IPS-15b (cell line): Measurements from ENCODE around the gene ATPAF1.
"Not testable (repeated sequence)": the region's sequence is repeated elsewhere in the genome, so short reads cannot be mapped to it uniquely, and the experiment has no call there.

ENCODE experiments used
- H3K27me3 ChIP-seq: one replicate; pipeline ENCODE4 v1.6.1; 2013; ENCODE audit warnings: low read length; ENCODE audit not compliant: control insufficient read depth, insufficient read depth
- H3K36me3 ChIP-seq: one replicate; pipeline ENCODE4 v1.6.1; 2013; ENCODE audit warnings: low read length; ENCODE audit not compliant: control insufficient read depth, insufficient read depth
- H3K4me1 ChIP-seq: one replicate; pipeline ENCODE4 v1.6.1; 2013; ENCODE audit warnings: mild to moderate bottlenecking, low read length; ENCODE audit not compliant: control insufficient read depth, insufficient read depth
- H3K4me3 ChIP-seq: one replicate; pipeline ENCODE4 v1.5.1; 2013; ENCODE audit warnings: low read depth, low read length
- H3K9ac ChIP-seq: one replicate; pipeline ENCODE4 v1.6.1; 2013; ENCODE audit warnings: low read depth, mild to moderate bottlenecking, low read length
- H3K9me3 ChIP-seq: one replicate; pipeline ENCODE4 v1.6.1; 2013; ENCODE audit warnings: mild to moderate bottlenecking, low read length; ENCODE audit not compliant: control insufficient read depth, insufficient read depth

The ATPAF1 gene

DNA sequence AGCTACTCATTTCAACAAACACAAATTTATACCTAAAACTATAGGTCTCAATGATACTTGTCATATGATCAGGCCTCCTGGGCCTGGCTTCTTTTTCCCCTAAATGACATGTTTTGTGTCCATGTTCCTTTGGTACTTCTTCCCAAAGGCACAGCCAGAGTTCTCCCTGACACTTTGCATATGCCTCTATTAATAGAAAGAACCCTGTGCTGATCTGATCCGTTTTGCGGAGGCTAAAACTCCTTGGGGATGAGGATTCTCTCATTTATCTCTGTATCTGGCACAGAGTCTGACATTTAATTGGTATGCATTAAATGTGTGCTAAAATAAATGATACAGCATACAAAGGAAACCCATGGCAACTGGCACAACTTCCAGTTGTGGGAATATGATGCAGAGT lies 11.5 kb downstream of the ATPAF1 start:
- Histone ChIP-seq H3K9ac (no peak overlapping the region), H3K36me3 (peaks cover 5% of the 10 kb centered on the region), H3K4me3 (no peak overlapping the region), H3K27me3 (no peaks in the 10 kb centered on the region), H3K9me3 (no peaks in the 10 kb centered on the region), H3K4me1 (no peaks in the 10 kb centered on the region)

DNA sequence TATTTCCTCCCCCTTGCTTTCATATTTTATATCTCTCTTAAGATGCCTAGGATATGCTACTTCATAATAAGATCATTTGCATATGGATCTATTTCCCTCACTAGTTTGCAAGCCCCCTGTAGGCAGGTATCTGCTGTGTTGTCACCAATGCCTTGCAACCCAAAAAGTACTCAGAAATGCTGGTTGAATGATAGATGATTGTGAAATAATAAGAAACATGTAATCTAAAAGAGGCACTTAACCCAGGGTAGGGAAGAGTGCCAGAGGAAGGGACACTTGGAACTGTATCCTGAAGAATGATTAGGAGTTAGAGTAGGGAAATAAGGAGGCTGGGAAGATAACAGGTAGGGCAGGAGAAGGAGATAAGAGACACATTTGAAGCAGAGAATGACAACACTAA lies 12.3 kb downstream of the ATPAF1 start:
- H3K4me3 ChIP-seq: no peak overlapping the region
- H3K9me3 ChIP-seq: no peaks in the 10 kb centered on the region
- no peaks in the 10 kb centered on the region for H3K27me3 ChIP-seq
- H3K4me1 ChIP-seq: no peaks in the 10 kb centered on the region
- no peak overlapping the region for H3K9ac ChIP-seq
- H3K36me3 ChIP-seq: peaks cover 5% of the 10 kb centered on the region

DNA sequence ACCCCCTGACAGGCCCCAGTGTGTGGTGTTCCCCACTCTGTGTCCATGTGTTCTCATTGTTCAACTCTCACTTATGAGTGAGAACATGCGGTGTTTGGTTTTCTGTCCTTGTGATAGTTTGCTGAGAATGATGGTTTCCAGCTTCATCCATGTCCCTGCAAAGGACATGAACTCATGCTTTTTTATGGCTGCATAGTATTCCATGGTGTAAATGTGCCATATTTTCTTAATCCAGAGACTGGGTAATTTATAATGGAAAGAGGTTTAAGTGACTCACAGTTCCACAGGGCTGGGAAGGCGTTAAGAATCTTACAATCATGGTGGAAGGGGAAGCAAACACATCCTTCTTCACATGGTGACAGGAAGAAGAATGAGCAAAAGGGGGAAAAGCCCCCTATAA lies 13.5 kb downstream of the ATPAF1 start:
- H3K9ac ChIP-seq, H3K4me3 ChIP-seq, H3K4me1 ChIP-seq, H3K36me3 ChIP-seq, H3K9me3 ChIP-seq, H3K27me3 ChIP-seq: not testable (repeated sequence)

GRCh38 chr1:46654012-46654411 lies 14.2 kb downstream of the ATPAF1 start:
- H3K27me3 ChIP-seq: no peaks in the 10 kb centered on the region
- no peaks in the 10 kb centered on the region for H3K4me1 ChIP-seq
- peaks cover 5% of the 10 kb centered on the region for H3K36me3 ChIP-seq
- no peak overlapping the region for H3K9ac ChIP-seq
- no peak overlapping the region for H3K4me3 ChIP-seq
- H3K9me3 ChIP-seq: no peaks in the 10 kb centered on the region

- H3K4me1 ChIP-seq: no peaks in the 10 kb centered on the region
- H3K4me3 ChIP-seq: no peak overlapping the region
- H3K9me3 ChIP-seq: no peaks in the 10 kb centered on the region
- no peaks in the 10 kb centered on the region for H3K27me3 ChIP-seq
- H3K9ac ChIP-seq: no peak overlapping the region
- H3K36me3 ChIP-seq: peaks cover 5% of the 10 kb centered on the region
Observed at GRCh38 chr1:46653405-46653958, 14.7 kb downstream of the ATPAF1 start.

- Histone ChIP-seq H3K4me3 (no peak overlapping the region), H3K9ac (no peak overlapping the region), H3K36me3 (peaks cover 5% of the 10 kb centered on the region)
Observed at GRCh38 chr1:46652321-46653100, 15.7 kb downstream of the ATPAF1 start.

DNA sequence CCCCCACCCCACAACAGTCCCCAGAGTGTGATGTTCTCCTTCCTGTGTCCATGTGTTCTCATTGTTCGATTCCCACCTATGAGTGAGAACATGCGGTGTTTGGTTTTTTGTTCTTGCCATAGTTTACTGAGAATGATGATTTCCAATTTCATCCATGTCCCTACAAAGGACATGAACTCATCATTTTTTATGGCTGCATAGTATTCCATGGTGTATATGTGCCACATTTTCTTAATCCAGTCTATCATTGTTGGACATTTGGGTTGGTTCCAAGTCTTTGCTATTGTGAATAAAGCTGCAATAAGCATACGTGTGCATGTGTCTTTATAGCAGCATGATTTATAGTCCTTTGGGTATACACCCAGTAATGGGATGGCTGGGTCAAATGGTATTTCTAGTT lies 17.0 kb downstream of the ATPAF1 start:
- not testable (repeated sequence) for H3K27me3 ChIP-seq, H3K4me1 ChIP-seq, H3K9ac ChIP-seq, H3K4me3 ChIP-seq, H3K36me3 ChIP-seq, H3K9me3 ChIP-seq

More at GRCh38 chr1:46652321-46653100, 15.7 kb downstream of the ATPAF1 start:
- Histone ChIP-seq H3K9me3 (no peaks in the 10 kb centered on the region), H3K4me1 (no peaks in the 10 kb centered on the region), H3K27me3 (no peaks in the 10 kb centered on the region)

GRCh38 chr1:46650491-46650890 lies 17.7 kb downstream of the ATPAF1 start:
- H3K4me3 ChIP-seq: no peak overlapping the region

GRCh38 chr1:46649764-46650163 lies 18.4 kb downstream of the ATPAF1 start:
- Histone ChIP-seq H3K9ac (no peak overlapping the region), H3K4me1 (no peaks in the 10 kb centered on the region), H3K36me3 (no peaks in the 10 kb centered on the region), H3K9me3 (no peaks in the 10 kb centered on the region), H3K27me3 (no peaks in the 10 kb centered on the region), H3K4me3 (no peak overlapping the region)

More at GRCh38 chr1:46650491-46650890, 17.7 kb downstream of the ATPAF1 start:
- Histone ChIP-seq H3K9ac (no peak overlapping the region), H3K27me3 (no peaks in the 10 kb centered on the region), H3K36me3 (no peaks in the 10 kb centered on the region), H3K9me3 (no peaks in the 10 kb centered on the region), H3K4me1 (no peaks in the 10 kb centered on the region)

- no peak overlapping the region for H3K9ac ChIP-seq
- H3K27me3 ChIP-seq: no peaks in the 10 kb centered on the region
- H3K4me3 ChIP-seq: no peak overlapping the region
- no peaks in the 10 kb centered on the region for H3K4me1 ChIP-seq
- H3K9me3 ChIP-seq: no peaks in the 10 kb centered on the region
- H3K36me3 ChIP-seq: peaks cover 5% of the 10 kb centered on the region
Observed at GRCh38 chr1:46647611-46648010, 20.6 kb downstream of the ATPAF1 start.

- H3K4me3 ChIP-seq: no peak overlapping the region
- peaks cover 5% of the 10 kb centered on the region for H3K36me3 ChIP-seq
Observed at GRCh38 chr1:46646844-46647243, 21.3 kb downstream of the ATPAF1 start.

DNA sequence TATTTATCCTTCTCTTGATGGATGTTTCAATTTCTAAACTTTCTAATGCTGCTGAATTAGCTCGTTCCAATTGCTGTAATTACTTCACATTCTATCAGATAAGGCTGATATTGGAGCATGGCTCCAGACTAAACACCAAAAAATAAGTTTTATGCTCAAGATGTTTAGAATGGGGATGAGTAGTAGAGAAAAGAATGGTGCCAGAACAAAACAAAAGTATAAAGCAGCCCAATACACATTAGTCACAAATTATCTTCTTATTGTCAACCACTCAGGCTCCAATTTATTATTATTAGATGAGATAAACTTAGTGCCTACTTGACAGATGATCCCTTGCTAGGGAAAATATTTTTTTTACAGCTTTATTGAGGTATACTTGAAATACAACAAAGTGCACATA lies 21.8 kb downstream of the ATPAF1 start:
- peaks cover 5% of the 10 kb centered on the region for H3K36me3 ChIP-seq
- H3K4me3 ChIP-seq: no peak overlapping the region
- no peak overlapping the region for H3K9ac ChIP-seq
- no peaks in the 10 kb centered on the region for H3K4me1 ChIP-seq
- H3K9me3 ChIP-seq: no peaks in the 10 kb centered on the region
- H3K27me3 ChIP-seq: no peaks in the 10 kb centered on the region

More at GRCh38 chr1:46646844-46647243, 21.3 kb downstream of the ATPAF1 start:
- no peaks in the 10 kb centered on the region for H3K4me1 ChIP-seq
- no peaks in the 10 kb centered on the region for H3K27me3 ChIP-seq
- H3K9ac ChIP-seq: no peak overlapping the region
- no peaks in the 10 kb centered on the region for H3K9me3 ChIP-seq
